ENCODE measurements around the gene BYSL. TPM values are rescaled to one million over a fixed set of nuclear protein-coding genes. Genes with fewer than 3 reads are reported as not detected.

BYSL gene
- total and polyA plus RNA-seq, 4 donors: 5.4 to 11.6 (median 8.6) TPM

DNA sequence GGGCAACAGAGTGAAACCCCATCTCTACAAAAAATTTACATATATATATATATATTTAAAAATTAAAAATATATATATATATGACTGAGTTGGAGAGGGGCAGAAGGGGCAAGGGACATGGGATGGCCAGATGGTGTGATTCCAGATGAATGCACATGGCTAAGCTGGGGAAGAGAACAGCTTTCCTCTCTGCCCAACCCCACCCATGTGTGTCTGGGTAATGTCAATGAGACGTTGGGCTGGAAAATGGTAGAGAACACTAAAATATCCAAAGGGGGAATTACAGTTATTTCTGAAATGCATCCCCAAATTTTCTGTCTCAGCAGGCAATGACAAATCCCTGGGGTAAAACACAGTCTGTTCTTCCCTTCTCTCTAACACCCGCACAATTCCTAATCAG lies 51.5 kb downstream of the BYSL start:
- Histone ChIP-seq H3K36me3 (ENCODE audit: control insufficient read depth in 4 of 4, insufficient read depth in 3 of 4, low read depth in 1 of 4, low read length in 3 of 4) (no peaks in the 10 kb centered on the region), H3K27me3 (ENCODE audit: control insufficient read depth in 4 of 4, insufficient read depth in 4 of 4, low read length in 3 of 4) (no peaks in the 10 kb centered on the region), H3K4me3 (ENCODE audit: low read depth in 1 of 3, low read length in 3 of 3) (no peak overlapping the region), H3K4me1 (ENCODE audit: control insufficient read depth in 4 of 4, insufficient read depth in 4 of 4, low read length in 3 of 4) (no peaks in the 10 kb centered on the region), H3K9ac (ENCODE audit: low read depth in 1 of 2, low read length in 2 of 2) (no peak overlapping the region), H3K27ac (ENCODE audit: low read depth in 1 of 2, low read length in 2 of 2) (no peak overlapping the region), H3K9me3 (ENCODE audit: control insufficient read depth in 4 of 4, low read length in 3 of 4) (no peaks in the 10 kb centered on the region)
- TF ChIP-seq RAD21 (IDR thresholded peaks at IDR 0.05): no peak
- no peak for TF ChIP-seq YY1 (IDR thresholded peaks at IDR 0.05)
- TF ChIP-seq, protein P1, sequence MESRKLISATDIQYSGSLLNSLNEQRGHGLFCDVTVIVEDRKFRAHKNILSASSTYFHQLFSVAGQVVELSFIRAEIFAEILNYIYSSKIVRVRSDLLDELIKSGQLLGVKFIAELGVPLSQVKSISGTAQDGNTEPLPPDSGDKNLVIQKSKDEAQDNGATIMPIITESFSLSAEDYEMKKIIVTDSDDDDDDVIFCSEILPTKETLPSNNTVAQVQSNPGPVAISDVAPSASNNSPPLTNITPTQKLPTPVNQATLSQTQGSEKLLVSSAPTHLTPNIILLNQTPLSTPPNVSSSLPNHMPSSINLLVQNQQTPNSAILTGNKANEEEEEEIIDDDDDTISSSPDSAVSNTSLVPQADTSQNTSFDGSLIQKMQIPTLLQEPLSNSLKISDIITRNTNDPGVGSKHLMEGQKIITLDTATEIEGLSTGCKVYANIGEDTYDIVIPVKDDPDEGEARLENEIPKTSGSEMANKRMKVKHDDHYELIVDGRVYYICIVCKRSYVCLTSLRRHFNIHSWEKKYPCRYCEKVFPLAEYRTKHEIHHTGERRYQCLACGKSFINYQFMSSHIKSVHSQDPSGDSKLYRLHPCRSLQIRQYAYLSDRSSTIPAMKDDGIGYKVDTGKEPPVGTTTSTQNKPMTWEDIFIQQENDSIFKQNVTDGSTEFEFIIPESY (IDR thresholded peaks at IDR 0.05): no peak
- TF ChIP-seq, protein P2, sequence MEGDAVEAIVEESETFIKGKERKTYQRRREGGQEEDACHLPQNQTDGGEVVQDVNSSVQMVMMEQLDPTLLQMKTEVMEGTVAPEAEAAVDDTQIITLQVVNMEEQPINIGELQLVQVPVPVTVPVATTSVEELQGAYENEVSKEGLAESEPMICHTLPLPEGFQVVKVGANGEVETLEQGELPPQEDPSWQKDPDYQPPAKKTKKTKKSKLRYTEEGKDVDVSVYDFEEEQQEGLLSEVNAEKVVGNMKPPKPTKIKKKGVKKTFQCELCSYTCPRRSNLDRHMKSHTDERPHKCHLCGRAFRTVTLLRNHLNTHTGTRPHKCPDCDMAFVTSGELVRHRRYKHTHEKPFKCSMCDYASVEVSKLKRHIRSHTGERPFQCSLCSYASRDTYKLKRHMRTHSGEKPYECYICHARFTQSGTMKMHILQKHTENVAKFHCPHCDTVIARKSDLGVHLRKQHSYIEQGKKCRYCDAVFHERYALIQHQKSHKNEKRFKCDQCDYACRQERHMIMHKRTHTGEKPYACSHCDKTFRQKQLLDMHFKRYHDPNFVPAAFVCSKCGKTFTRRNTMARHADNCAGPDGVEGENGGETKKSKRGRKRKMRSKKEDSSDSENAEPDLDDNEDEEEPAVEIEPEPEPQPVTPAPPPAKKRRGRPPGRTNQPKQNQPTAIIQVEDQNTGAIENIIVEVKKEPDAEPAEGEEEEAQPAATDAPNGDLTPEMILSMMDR (IDR thresholded peaks at IDR 0.05; ENCODE audit: low read depth, low read length, missing input control): no peak
- TF ChIP-seq GABPA (IDR thresholded peaks at IDR 0.05 in 1 of 2, conservative IDR thresholded peaks at IDR 0.05 in 1 of 2): no peak
- TF ChIP-seq HNF4G (IDR thresholded peaks at IDR 0.05): no peak
- TF ChIP-seq FOXA1 (IDR thresholded peaks at IDR 0.05): no peak
- DNase-seq (ENCODE audit: low spot score): no peak
- WGBS: 78% methylated on average over 2 of the region's 2 CpGs

DNA sequence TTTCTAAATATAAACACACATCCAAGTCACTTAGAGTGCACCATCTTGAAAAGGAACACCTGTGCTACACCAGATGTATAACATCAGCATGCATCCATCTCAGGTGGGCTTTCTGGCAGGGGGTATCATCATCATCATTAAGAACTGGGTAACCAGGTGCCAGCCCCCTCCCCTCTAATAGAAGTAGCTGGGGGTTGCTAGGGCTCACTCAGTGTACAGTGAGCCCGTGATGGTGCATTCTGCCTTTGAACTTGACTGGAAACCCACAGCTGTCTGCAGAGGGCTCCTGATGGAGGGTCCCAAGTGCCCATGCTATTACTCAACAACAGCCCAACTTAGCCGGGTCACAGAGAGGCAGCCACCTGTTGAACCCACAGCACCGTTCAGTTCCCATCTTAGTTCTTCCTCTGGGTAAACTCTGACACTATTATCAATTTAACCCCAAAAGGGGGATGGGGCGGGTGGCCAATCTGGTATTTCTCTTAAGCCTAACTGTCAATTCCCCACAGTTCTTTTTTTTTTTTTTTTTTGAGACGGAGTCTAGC lies 53.1 kb downstream of the BYSL start:
- H3K9me3 ChIP-seq (ENCODE audit: control insufficient read depth in 4 of 4, low read length in 3 of 4): no peaks in the 10 kb centered on the region
- no peaks in the 10 kb centered on the region for H3K27me3 ChIP-seq (ENCODE audit: control insufficient read depth in 4 of 4, insufficient read depth in 4 of 4, low read length in 3 of 4)
- H3K4me1 ChIP-seq (ENCODE audit: control insufficient read depth in 4 of 4, insufficient read depth in 4 of 4, low read length in 3 of 4): no peaks in the 10 kb centered on the region
- H3K4me3 ChIP-seq (ENCODE audit: low read depth in 1 of 3, low read length in 3 of 3): no peak overlapping the region
- H3K9ac ChIP-seq (ENCODE audit: low read depth in 1 of 2, low read length in 2 of 2): no peak overlapping the region
- no peaks in the 10 kb centered on the region for H3K36me3 ChIP-seq (ENCODE audit: control insufficient read depth in 4 of 4, insufficient read depth in 3 of 4, low read depth in 1 of 4, low read length in 3 of 4)
- 90% methylated on average over 5 of the region's 5 CpGs for WGBS
- TF ChIP-seq TAF1 (conservative IDR thresholded peaks at IDR 0.05) (no peak), HNF4A (conservative IDR thresholded peaks at IDR 0.05) (no peak), FOXA1 (IDR thresholded peaks at IDR 0.05) (no peak), RXRA (IDR thresholded peaks at IDR 0.05) (no peak), SP1 (IDR thresholded peaks at IDR 0.05) (no peak), YY1 (IDR thresholded peaks at IDR 0.05) (no peak), GABPA (IDR thresholded peaks at IDR 0.05 in 1 of 2, conservative IDR thresholded peaks at IDR 0.05 in 1 of 2) (no peak), NR2F2 (IDR thresholded peaks at IDR 0.05) (no peak), JUND (IDR thresholded peaks at IDR 0.05) (no peak), FOXA2 (IDR thresholded peaks at IDR 0.05) (no peak), HNF4G (IDR thresholded peaks at IDR 0.05) (no peak), RAD21 (IDR thresholded peaks at IDR 0.05) (no peak)
- TF ChIP-seq, protein P3, sequence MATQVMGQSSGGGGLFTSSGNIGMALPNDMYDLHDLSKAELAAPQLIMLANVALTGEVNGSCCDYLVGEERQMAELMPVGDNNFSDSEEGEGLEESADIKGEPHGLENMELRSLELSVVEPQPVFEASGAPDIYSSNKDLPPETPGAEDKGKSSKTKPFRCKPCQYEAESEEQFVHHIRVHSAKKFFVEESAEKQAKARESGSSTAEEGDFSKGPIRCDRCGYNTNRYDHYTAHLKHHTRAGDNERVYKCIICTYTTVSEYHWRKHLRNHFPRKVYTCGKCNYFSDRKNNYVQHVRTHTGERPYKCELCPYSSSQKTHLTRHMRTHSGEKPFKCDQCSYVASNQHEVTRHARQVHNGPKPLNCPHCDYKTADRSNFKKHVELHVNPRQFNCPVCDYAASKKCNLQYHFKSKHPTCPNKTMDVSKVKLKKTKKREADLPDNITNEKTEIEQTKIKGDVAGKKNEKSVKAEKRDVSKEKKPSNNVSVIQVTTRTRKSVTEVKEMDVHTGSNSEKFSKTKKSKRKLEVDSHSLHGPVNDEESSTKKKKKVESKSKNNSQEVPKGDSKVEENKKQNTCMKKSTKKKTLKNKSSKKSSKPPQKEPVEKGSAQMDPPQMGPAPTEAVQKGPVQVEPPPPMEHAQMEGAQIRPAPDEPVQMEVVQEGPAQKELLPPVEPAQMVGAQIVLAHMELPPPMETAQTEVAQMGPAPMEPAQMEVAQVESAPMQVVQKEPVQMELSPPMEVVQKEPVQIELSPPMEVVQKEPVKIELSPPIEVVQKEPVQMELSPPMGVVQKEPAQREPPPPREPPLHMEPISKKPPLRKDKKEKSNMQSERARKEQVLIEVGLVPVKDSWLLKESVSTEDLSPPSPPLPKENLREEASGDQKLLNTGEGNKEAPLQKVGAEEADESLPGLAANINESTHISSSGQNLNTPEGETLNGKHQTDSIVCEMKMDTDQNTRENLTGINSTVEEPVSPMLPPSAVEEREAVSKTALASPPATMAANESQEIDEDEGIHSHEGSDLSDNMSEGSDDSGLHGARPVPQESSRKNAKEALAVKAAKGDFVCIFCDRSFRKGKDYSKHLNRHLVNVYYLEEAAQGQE (IDR thresholded peaks at IDR 0.05): no peak
- TF ChIP-seq, protein P4, sequence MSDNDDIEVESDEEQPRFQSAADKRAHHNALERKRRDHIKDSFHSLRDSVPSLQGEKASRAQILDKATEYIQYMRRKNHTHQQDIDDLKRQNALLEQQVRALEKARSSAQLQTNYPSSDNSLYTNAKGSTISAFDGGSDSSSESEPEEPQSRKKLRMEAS (IDR thresholded peaks at IDR 0.05): no peak
- TF ChIP-seq, protein P1 (IDR thresholded peaks at IDR 0.05): no peak
- TF ChIP-seq, protein P2 (IDR thresholded peaks at IDR 0.05; ENCODE audit: low read depth, low read length, missing input control): no peak
- TF ChIP-seq, protein P5, sequence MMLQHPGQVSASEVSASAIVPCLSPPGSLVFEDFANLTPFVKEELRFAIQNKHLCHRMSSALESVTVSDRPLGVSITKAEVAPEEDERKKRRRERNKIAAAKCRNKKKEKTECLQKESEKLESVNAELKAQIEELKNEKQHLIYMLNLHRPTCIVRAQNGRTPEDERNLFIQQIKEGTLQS (IDR thresholded peaks at IDR 0.05): no peak
- no peak overlapping the region for H3K27ac ChIP-seq (ENCODE audit: low read depth in 1 of 2, low read length in 2 of 2)
- no peak for DNase-seq (ENCODE audit: low spot score)

Measured in liver (tissue), 9 donors.